Parathyroid adenoma (tissue), 2 donors: ENCODE measurements around the gene DOCK3.
"Not testable (repeated sequence)": the region's sequence is repeated elsewhere in the genome, so short reads cannot be mapped to it uniquely, and the experiment has no call there.

Experiments
- H2AFZ ChIP-seq: fragments of 300-600 bp; sonication (generic); one replicate; pipeline ENCODE4 v1.7.0; 2017; ENCODE audit warnings: antibody characterized with exemption, mild to moderate bottlenecking
- H3K27ac ChIP-seq: fragments of 300-600 bp; sonication (generic); one replicate; pipeline ENCODE4 v1.7.0; 2017
- H3K27me3 ChIP-seq: fragments of 300-600 bp; sonication (generic); one replicate; pipeline ENCODE4 v1.7.0; 2017; ENCODE audit warnings: low read length; ENCODE audit not compliant: control insufficient read depth, insufficient read depth
- H3K36me3 ChIP-seq: fragments of 300-600 bp; sonication (generic); one replicate; pipeline ENCODE4 v1.7.0; 2017; ENCODE audit warnings: low read length; ENCODE audit not compliant: control insufficient read depth, insufficient read depth
- H3K4me1 ChIP-seq: fragments of 300-600 bp; sonication (generic); one replicate; pipeline ENCODE4 v1.7.0; 2017; ENCODE audit warnings: control low read depth
- H3K4me2 ChIP-seq: fragments of 300-600 bp; sonication (generic); one replicate; pipeline ENCODE4 v1.7.0; 2017; ENCODE audit warnings: low read length
- H3K4me3 ChIP-seq: fragments of 300-600 bp; sonication (generic); one replicate; pipeline ENCODE4 v1.7.0; 2017; ENCODE audit warnings: low read depth, low read length
- H3K79me2 ChIP-seq: fragments of 300-600 bp; sonication (generic); one replicate; pipeline ENCODE4 v1.7.0; 2017; ENCODE audit warnings: control low read depth
- H3K9ac ChIP-seq: fragments of 300-600 bp; sonication (generic); one replicate; pipeline ENCODE4 v1.7.0; 2017; ENCODE audit warnings: mild to moderate bottlenecking
- H3K9me3 ChIP-seq: fragments of 300-600 bp; sonication (generic); one replicate; pipeline ENCODE4 v1.7.0; 2017; ENCODE audit warnings: low read length; ENCODE audit not compliant: control insufficient read depth
- CTCF ChIP-seq: fragments of 300-600 bp; sonication (generic); IDR thresholded peaks from one replicate; pipeline ENCODE4 v1.7.0; 2017; ENCODE audit warnings: antibody characterized with exemption, mild to moderate bottlenecking
- donor health status: primary hyperparathyroidism.

Gene DOCK3

GRCh38 chr3:50816894-50817293 lies 142.2 kb downstream of the DOCK3 start:
- Histone ChIP-seq H2AFZ (no peak overlapping the region), H3K4me1 (no peaks in the 10 kb centered on the region), H3K4me2 (no peak overlapping the region), H3K4me3 (no peak overlapping the region), H3K27ac (no peak overlapping the region), H3K36me3 (no peaks in the 10 kb centered on the region), H3K9ac (no peak overlapping the region), H3K9me3 (no peaks in the 10 kb centered on the region), H3K79me2 (no peaks in the 10 kb centered on the region), H3K27me3 (no peaks in the 10 kb centered on the region)
- TF ChIP-seq CTCF: no peak

GRCh38 chr3:50817756-50818529 lies 143.2 kb downstream of the DOCK3 start:
- no peaks in the 10 kb centered on the region for H3K9me3 ChIP-seq
- no peak for TF ChIP-seq CTCF
- H3K4me2 ChIP-seq: no peak overlapping the region
- no peaks in the 10 kb centered on the region for H3K36me3 ChIP-seq
- H3K27me3 ChIP-seq: no peaks in the 10 kb centered on the region
- no peak overlapping the region for H3K9ac ChIP-seq
- no peak overlapping the region for H3K27ac ChIP-seq
- no peak overlapping the region for H2AFZ ChIP-seq
- no peak overlapping the region for H3K4me3 ChIP-seq
- H3K79me2 ChIP-seq: no peaks in the 10 kb centered on the region
- no peaks in the 10 kb centered on the region for H3K4me1 ChIP-seq

GRCh38 chr3:50819882-50820281 lies 145.2 kb downstream of the DOCK3 start:
- Histone ChIP-seq H2AFZ (no peak overlapping the region), H3K4me1 (no peaks in the 10 kb centered on the region), H3K4me2 (no peak overlapping the region), H3K36me3 (no peaks in the 10 kb centered on the region), H3K9ac (no peak overlapping the region), H3K79me2 (peaks cover 3% of the 10 kb centered on the region), H3K27me3 (no peaks in the 10 kb centered on the region), H3K27ac (no peak overlapping the region), H3K4me3 (no peak overlapping the region), H3K9me3 (no peaks in the 10 kb centered on the region)
- TF ChIP-seq CTCF: no peak

- H3K4me2 ChIP-seq: no peak overlapping the region
- H3K9me3 ChIP-seq: no peaks in the 10 kb centered on the region
- no peak overlapping the region for H2AFZ ChIP-seq
- no peak overlapping the region for H3K27ac ChIP-seq
- H3K36me3 ChIP-seq: no peaks in the 10 kb centered on the region
- no peaks in the 10 kb centered on the region for H3K27me3 ChIP-seq
- no peak overlapping the region for H3K9ac ChIP-seq
- H3K4me3 ChIP-seq: no peak overlapping the region
- TF ChIP-seq CTCF: no peak
- H3K4me1 ChIP-seq: no peaks in the 10 kb centered on the region
- H3K79me2 ChIP-seq: peaks cover 3% of the 10 kb centered on the region
These were observed 151.1 kb downstream of the DOCK3 start for GRCh38 chr3:50825841-50826240.

- no peak for TF ChIP-seq CTCF
- no peak overlapping the region for H3K4me3 ChIP-seq
- peaks cover 3% of the 10 kb centered on the region for H3K79me2 ChIP-seq
- no peaks in the 10 kb centered on the region for H3K4me1 ChIP-seq
- no peaks in the 10 kb centered on the region for H3K36me3 ChIP-seq
- no peaks in the 10 kb centered on the region for H3K9me3 ChIP-seq
- H3K27ac ChIP-seq: no peak overlapping the region
- H2AFZ ChIP-seq: no peak overlapping the region
- H3K4me2 ChIP-seq: no peak overlapping the region
- no peak overlapping the region for H3K9ac ChIP-seq
- H3K27me3 ChIP-seq: no peaks in the 10 kb centered on the region
These were observed 155.7 kb downstream of the DOCK3 start for GRCh38 chr3:50830451-50830850.

GRCh38 chr3:50831009-50831408 lies 156.3 kb downstream of the DOCK3 start:
- not testable (repeated sequence) for H2AFZ ChIP-seq, H3K79me2 ChIP-seq, H3K4me1 ChIP-seq, H3K9ac ChIP-seq, H3K4me3 ChIP-seq, H3K9me3 ChIP-seq, H3K27ac ChIP-seq, H3K36me3 ChIP-seq, H3K27me3 ChIP-seq, H3K4me2 ChIP-seq
